ENCODE data around the gene SHMT2.

SHMT2 gene

GRCh38 chr12:57255916-57256315 lies 26.4 kb downstream of the SHMT2 start:
- TF ChIP-seq, protein P1, sequence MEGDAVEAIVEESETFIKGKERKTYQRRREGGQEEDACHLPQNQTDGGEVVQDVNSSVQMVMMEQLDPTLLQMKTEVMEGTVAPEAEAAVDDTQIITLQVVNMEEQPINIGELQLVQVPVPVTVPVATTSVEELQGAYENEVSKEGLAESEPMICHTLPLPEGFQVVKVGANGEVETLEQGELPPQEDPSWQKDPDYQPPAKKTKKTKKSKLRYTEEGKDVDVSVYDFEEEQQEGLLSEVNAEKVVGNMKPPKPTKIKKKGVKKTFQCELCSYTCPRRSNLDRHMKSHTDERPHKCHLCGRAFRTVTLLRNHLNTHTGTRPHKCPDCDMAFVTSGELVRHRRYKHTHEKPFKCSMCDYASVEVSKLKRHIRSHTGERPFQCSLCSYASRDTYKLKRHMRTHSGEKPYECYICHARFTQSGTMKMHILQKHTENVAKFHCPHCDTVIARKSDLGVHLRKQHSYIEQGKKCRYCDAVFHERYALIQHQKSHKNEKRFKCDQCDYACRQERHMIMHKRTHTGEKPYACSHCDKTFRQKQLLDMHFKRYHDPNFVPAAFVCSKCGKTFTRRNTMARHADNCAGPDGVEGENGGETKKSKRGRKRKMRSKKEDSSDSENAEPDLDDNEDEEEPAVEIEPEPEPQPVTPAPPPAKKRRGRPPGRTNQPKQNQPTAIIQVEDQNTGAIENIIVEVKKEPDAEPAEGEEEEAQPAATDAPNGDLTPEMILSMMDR (IDR thresholded peaks at IDR 0.05), result no peak
- no peaks in the 10 kb centered on the region for H3K27me3 ChIP-seq (ENCODE audit: control insufficient read depth, insufficient read depth, low read length)
- H3K9me3 ChIP-seq (ENCODE audit: control insufficient read depth, low read length), result no peaks in the 10 kb centered on the region
- H3K27ac ChIP-seq, result no peak overlapping the region
- no peaks in the 10 kb centered on the region for H3K36me3 ChIP-seq (ENCODE audit: control insufficient read depth, insufficient read depth, low read length)
- no peak overlapping the region for H2AFZ ChIP-seq
- H3K4me2 ChIP-seq (ENCODE audit: low read length), result no peak overlapping the region
- H3K4me1 ChIP-seq, result peaks cover 5% of the 10 kb centered on the region
- H3K9ac ChIP-seq, result no peak overlapping the region
- H3K4me3 ChIP-seq (ENCODE audit: low read depth, low read length), result no peak overlapping the region
- no peaks in the 10 kb centered on the region for H3K79me2 ChIP-seq

GRCh38 chr12:57258977-57259970 lies 29.8 kb downstream of the SHMT2 start:
- Histone ChIP-seq H3K9ac (no peak overlapping the region), H3K36me3 (ENCODE audit: control insufficient read depth, insufficient read depth, low read length) (no peaks in the 10 kb centered on the region), H3K27ac (no peak overlapping the region)

GRCh38 chr12:57260366-57260765 lies 30.9 kb downstream of the SHMT2 start:
- Histone ChIP-seq H3K9ac (no peak overlapping the region), H3K4me1 (peaks cover 3% of the 10 kb centered on the region), H3K36me3 (ENCODE audit: control insufficient read depth, insufficient read depth, low read length) (no peaks in the 10 kb centered on the region), H3K27me3 (ENCODE audit: control insufficient read depth, insufficient read depth, low read length) (no peaks in the 10 kb centered on the region), H2AFZ (no peak overlapping the region), H3K4me3 (ENCODE audit: low read depth, low read length) (no peak overlapping the region), H3K79me2 (peaks cover 5% of the 10 kb centered on the region), H3K4me2 (ENCODE audit: low read length) (no peak overlapping the region), H3K27ac (no peak overlapping the region), H3K9me3 (ENCODE audit: control insufficient read depth, low read length) (no peaks in the 10 kb centered on the region)
- TF ChIP-seq, protein P1 (IDR thresholded peaks at IDR 0.05), result no peak

More at GRCh38 chr12:57258977-57259970, 29.8 kb downstream of the SHMT2 start:
- H3K4me2 ChIP-seq (ENCODE audit: low read length), result no peak overlapping the region
- no peaks in the 10 kb centered on the region for H3K9me3 ChIP-seq (ENCODE audit: control insufficient read depth, low read length)
- peaks cover 3% of the 10 kb centered on the region for H3K4me1 ChIP-seq
- H2AFZ ChIP-seq, result no peak overlapping the region
- TF ChIP-seq, protein P1 (IDR thresholded peaks at IDR 0.05), result no peak
- H3K79me2 ChIP-seq, result peaks cover 5% of the 10 kb centered on the region
- no peaks in the 10 kb centered on the region for H3K27me3 ChIP-seq (ENCODE audit: control insufficient read depth, insufficient read depth, low read length)
- H3K4me3 ChIP-seq (ENCODE audit: low read depth, low read length), result no peak overlapping the region

- Histone ChIP-seq H3K9me3 (ENCODE audit: control insufficient read depth, low read length) (no peaks in the 10 kb centered on the region), H3K4me1 (peaks cover 3% of the 10 kb centered on the region), H3K27me3 (ENCODE audit: control insufficient read depth, insufficient read depth, low read length) (no peaks in the 10 kb centered on the region), H2AFZ (no peak overlapping the region), H3K36me3 (ENCODE audit: control insufficient read depth, insufficient read depth, low read length) (no peaks in the 10 kb centered on the region), H3K79me2 (peaks cover 5% of the 10 kb centered on the region), H3K4me3 (ENCODE audit: low read depth, low read length) (no peak overlapping the region), H3K27ac (no peak overlapping the region), H3K9ac (no peak overlapping the region), H3K4me2 (ENCODE audit: low read length) (no peak overlapping the region)
- TF ChIP-seq, protein P1 (IDR thresholded peaks at IDR 0.05), result no peak
These were observed 31.9 kb downstream of the SHMT2 start for GRCh38 chr12:57261428-57261865.

Measured in parathyroid adenoma (tissue), 2 donors.